A673 (cell line): ENCODE measurements around the gene FKBP14. TPM values are rescaled to one million over a fixed set of nuclear protein-coding genes. Genes with fewer than 3 reads are reported as not detected.
"Not testable (repeated sequence)": the region's sequence is repeated elsewhere in the genome, so short reads cannot be mapped to it uniquely, and the experiment has no call there.

Source experiments
- BruUV-seq: library from RNA; stranded (reverse); fragments of 400-500 nt; replicated peaks from 2 replicates; lab custom pipeline; 2021; lab: Mats Ljungman, UMichigan
- CTCF ChIA-PET: fragments of 300-600 bp; sonication (Branson Sonifier 250); formaldehyde crosslinking; loops from one replicate; lab custom pipeline; 2022; ENCODE audit warnings: antibody characterized with exemption; lab: Charles Lee
- POLR2A ChIA-PET: fragments of 300-600 bp; sonication (Branson Sonifier 250); formaldehyde crosslinking; loops from one replicate; lab custom pipeline; 2022; ENCODE audit warnings: antibody characterized with exemption; ENCODE audit not compliant: low non-redundant PET; lab: Charles Lee
- DNase-seq: peaks from one replicate; pipeline ENCODE4 v3.0.0-alpha.2; 2015; ENCODE audit warnings: low spot score
- H3K27ac ChIP-seq: fragments of 200-600 bp; sonication (generic); 2 replicates; pipeline ENCODE4 v1.5.1; 2016; ENCODE audit warnings: mixed run types, low read depth, mild to moderate bottlenecking, mixed read lengths, antibody characterized with exemption, low read length; ENCODE audit not compliant: poor library complexity, severe bottlenecking
- H3K27me3 ChIP-seq: fragments of 200-600 bp; sonication (generic); replicated peaks from 2 replicates; pipeline ENCODE4 v1.6.1; 2017; ENCODE audit warnings: mixed run types, low read depth, mild to moderate bottlenecking, mixed read lengths, antibody characterized with exemption, low read length; ENCODE audit not compliant: insufficient read depth, poor library complexity
- H3K36me3 ChIP-seq: fragments of 200-600 bp; sonication (generic); 2 replicates; pipeline ENCODE4 v1.6.1; 2016; ENCODE audit warnings: mixed run types, mild to moderate bottlenecking, mixed read lengths, antibody characterized with exemption, low read length; ENCODE audit not compliant: insufficient read depth, poor library complexity, severe bottlenecking
- H3K4me1 ChIP-seq: fragments of 200-600 bp; sonication (generic); 2 replicates; pipeline ENCODE4 v1.6.1; 2017; ENCODE audit warnings: mixed run types, mild to moderate bottlenecking, mixed read lengths, antibody characterized with exemption, low read length; ENCODE audit not compliant: insufficient read depth, poor library complexity, severe bottlenecking
- H3K4me3 ChIP-seq: fragments of 200-600 bp; sonication (generic); 2 replicates; pipeline ENCODE4 v1.5.1; 2016; ENCODE audit warnings: low read depth, mixed run types, mild to moderate bottlenecking, mixed read lengths, low read length; ENCODE audit not compliant: poor library complexity, severe bottlenecking
- H3K9me3 ChIP-seq: fragments of 200-600 bp; sonication (generic); 2 replicates; pipeline ENCODE4 v1.6.1; 2016; ENCODE audit warnings: mixed run types, low read depth, mild to moderate bottlenecking, mixed read lengths, antibody characterized with exemption, low read length; ENCODE audit not compliant: poor library complexity, severe bottlenecking
- CTCF ChIP-seq: fragments of 300-800, 200-600 bp; sonication (generic); conservative IDR thresholded peaks from 2 replicates; pipeline ENCODE4 v1.5.1; 2017; ENCODE audit warnings: low read depth, mild to moderate bottlenecking, antibody characterized with exemption, low read length, moderate library complexity, mixed read lengths
- EZH2 ChIP-seq: fragments of 200-600 bp; sonication (generic); IDR thresholded peaks from 2 replicates; pipeline ENCODE4 v1.6.1; 2017; ENCODE audit warnings: borderline replicate concordance, low read depth, mild to moderate bottlenecking, mixed read lengths, antibody characterized with exemption, low read length; ENCODE audit not compliant: poor library complexity, severe bottlenecking
- intact Hi-C: fragments of 100-400 bp; cut with micrococcal nuclease; formaldehyde crosslinking; loops from one replicate; pipeline ENCODE4 v1.10.0; 2022; ENCODE audit not compliant: unreplicated experiment
- total RNA-seq: library from RNA; stranded (reverse); gene quantifications from 2 replicates; pipeline ENCODE4 v1.2.3, GENCODE V29; 2021

Gene FKBP14
- total RNA-seq, 1 experiment from 2014 or later, result 53.6 TPM

GRCh38 chr7:29968683-29969395, 57.7 kb downstream of the FKBP14 start:
- ChIA-PET POLR2A (no interaction called here), CTCF (no interaction called here)
- H3K9me3 ChIP-seq, result no peaks in the 10 kb centered on the region
- no TSS peak for BruUV-seq
- DNase-seq, result no peak
- H3K27ac ChIP-seq, result no peak overlapping the region
- H3K36me3 ChIP-seq, result peaks cover 16% of the 10 kb centered on the region
- TF ChIP-seq CTCF (no peak), EZH2 (no peak)
- H3K27me3 ChIP-seq, result no peaks in the 10 kb centered on the region
- no peak overlapping the region for H3K4me3 ChIP-seq
- intact Hi-C loops, result no loop called here
- peaks cover 5% of the 10 kb centered on the region for H3K4me1 ChIP-seq

GRCh38 chr7:29965030-29965429, 61.5 kb downstream of the FKBP14 start:
- Histone ChIP-seq H3K27me3 (no peaks in the 10 kb centered on the region), H3K4me1 (no peaks in the 10 kb centered on the region), H3K36me3 (peaks cover 13% of the 10 kb centered on the region), H3K9me3 (no peaks in the 10 kb centered on the region), H3K27ac (no peak overlapping the region), H3K4me3 (no peak overlapping the region)
- intact Hi-C loops, result no loop called here
- BruUV-seq, result no TSS peak
- DNase-seq, result no peak
- POLR2A ChIA-PET, result no interaction called here
- TF ChIP-seq EZH2 (no peak), CTCF (no peak)
- CTCF ChIA-PET, result no interaction called here

- TF ChIP-seq CTCF (no peak), EZH2 (no peak)
- Histone ChIP-seq H3K4me1 (no peaks in the 10 kb centered on the region), H3K36me3 (no peaks in the 10 kb centered on the region), H3K27me3 (no peaks in the 10 kb centered on the region), H3K27ac (no peak overlapping the region), H3K9me3 (no peaks in the 10 kb centered on the region), H3K4me3 (no peak overlapping the region)
- CTCF ChIA-PET, result no interaction called here
- POLR2A ChIA-PET, result no interaction called here
- DNase-seq, result no peak
- no TSS peak for BruUV-seq
- intact Hi-C loops, result no loop called here
Measured at GRCh38 chr7:29962035-29962434, 64.5 kb downstream of the FKBP14 start.

GRCh38 chr7:29961611-29962010, 64.9 kb downstream of the FKBP14 start:
- BruUV-seq, H3K4me1 ChIP-seq, intact Hi-C loops, DNase-seq, CTCF ChIA-PET, H3K27me3 ChIP-seq, H3K36me3 ChIP-seq, POLR2A ChIA-PET, H3K27ac ChIP-seq, H3K9me3 ChIP-seq, H3K4me3 ChIP-seq: not testable (repeated sequence)
